LNCAP (cell line): ENCODE results near the gene FPR2.

Source experiments
- CTCF ChIP-seq: fragments of 450-650 bp; IDR thresholded peaks from 2 replicates; pipeline ENCODE4 v1.5.1; 2017; ENCODE audit warnings: mild to moderate bottlenecking

FPR2 gene

GRCh38 chr19:51807111-51807701, 46.2 kb downstream of the FPR2 start:
- TF ChIP-seq CTCF = no peak

DNA sequence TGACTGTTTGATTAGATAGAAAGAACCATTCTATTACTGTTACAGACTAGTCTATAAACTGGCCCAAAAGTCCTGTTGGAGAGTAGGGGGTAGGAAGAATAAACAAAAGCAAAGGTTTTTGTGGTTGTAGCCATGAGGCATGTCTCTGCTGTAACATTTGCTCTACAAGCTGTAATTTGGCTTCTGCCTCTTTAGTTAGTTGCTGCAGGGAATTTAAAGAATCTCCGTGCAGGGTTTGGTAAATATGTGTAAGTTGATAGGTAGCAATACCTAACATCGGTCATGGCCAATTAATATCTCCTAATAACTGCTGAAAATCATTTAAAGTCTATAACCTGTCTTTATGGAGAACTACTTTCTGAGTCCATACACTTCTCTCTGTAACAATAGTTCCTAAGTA, 46.9 kb downstream of the FPR2 start:
- TF ChIP-seq CTCF = no peak

DNA sequence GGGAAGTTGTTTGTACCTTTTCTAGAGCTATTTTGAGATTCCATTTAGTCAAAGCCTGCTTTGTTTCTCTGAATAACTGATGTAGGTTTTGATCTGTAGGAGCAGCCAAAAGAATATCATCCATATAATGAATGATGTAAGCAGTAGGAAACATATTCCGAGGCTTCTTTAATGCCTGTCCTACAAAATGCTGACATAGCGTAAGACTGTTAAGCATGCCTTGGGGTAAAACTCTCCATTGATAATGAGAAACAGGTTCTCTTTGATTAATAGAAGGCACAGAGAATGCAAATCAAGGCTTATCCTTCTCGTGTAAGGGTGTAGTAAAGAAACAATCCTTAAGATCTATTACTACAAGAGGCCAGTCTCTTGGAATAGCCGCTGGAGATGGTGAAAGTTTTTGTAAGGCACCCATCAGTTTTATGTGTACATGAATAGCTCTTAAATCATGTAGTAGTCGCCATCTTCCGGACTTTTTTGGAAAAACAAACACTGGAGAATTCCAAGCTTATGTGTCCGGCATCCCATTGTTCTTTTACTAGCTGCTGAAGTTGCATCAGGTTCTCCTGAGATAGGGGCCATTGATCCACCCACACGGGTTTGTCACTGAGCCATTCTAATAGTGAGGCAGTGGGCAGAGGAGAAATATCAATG, 47.5 kb downstream of the FPR2 start:
- TF ChIP-seq CTCF = peak; percentile 40

DNA sequence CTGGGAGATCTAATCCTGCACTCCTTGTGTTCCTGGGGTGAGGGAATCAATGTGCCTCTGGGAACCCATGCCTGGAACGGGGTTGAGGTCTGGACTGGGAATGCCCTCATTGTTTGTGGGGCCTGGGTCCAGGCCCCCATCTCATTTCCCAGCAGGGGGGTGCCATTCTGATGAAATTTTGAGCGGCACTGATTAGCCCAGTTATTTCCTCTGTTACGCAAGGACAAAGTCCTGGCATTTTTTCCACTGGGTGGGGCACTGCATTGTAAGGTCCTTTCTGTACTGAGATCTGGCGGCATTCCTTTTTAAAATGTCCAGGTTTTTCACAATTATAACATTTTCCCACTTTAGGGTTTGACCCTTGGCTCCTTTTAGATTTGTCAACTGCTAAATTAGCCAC, 48.8 kb downstream of the FPR2 start:
- TF ChIP-seq CTCF = no peak

DNA sequence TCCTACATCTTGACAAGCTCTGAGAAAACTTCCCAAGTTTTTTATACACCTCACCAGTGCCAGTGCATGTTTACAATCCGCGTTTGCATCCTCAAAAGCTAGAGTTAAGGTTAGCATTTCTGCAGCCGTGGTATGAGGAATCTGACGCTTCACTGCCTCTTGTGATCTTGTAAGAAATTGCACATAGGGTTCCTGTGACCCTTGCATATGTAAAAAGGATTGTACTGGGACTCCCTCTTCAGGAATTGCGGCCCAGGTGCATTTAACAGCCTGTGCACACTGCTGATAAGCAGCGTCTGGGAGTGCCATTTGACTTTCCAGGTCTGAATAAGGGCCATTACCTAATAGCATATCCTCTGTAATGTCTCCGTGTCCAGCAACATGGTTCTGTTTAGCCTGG, 49.2 kb downstream of the FPR2 start:
- peak; percentile 65 for TF ChIP-seq CTCF

GRCh38 chr19:51811344-51811743, 50.4 kb downstream of the FPR2 start:
- TF ChIP-seq CTCF = no peak

- no peak for TF ChIP-seq CTCF
Observed at GRCh38 chr19:51815043-51815442, 54.1 kb downstream of the FPR2 start.

GRCh38 chr19:51816711-51817110, 55.7 kb downstream of the FPR2 start:
- no peak for TF ChIP-seq CTCF
